GM23338 (cell line): ENCODE data around the gene ST8SIA4. TPM values are rescaled to one million over a fixed set of nuclear protein-coding genes. Genes with fewer than 3 reads are reported as not detected.
A peak's percentile ranks its signal among the peaks of the same experiment; 100 is the strongest.

Source experiments
- ATAC-seq: fragments of 200-7000 bp; cut with Tn5 transposase; 3 replicates; pipeline ENCODE4 v1.9.1; 2020
- DNase-seq: peaks from one replicate; pipeline ENCODE4 v3.0.0-alpha.2; 2015; ENCODE audit warnings: low spot score
- H2AFZ ChIP-seq: fragments of 200-600 bp; sonication (generic); 2 replicates; pipeline ENCODE4 v1.8.0; 2016; ENCODE audit warnings: antibody characterized with exemption, mild to moderate bottlenecking, moderate library complexity
- H3F3A ChIP-seq: fragments of 200-600 bp; sonication (generic); replicated peaks from 2 replicates; pipeline ENCODE4 v1.8.0; 2017; ENCODE audit warnings: antibody characterized with exemption, mixed run types, low read depth
- H3K27ac ChIP-seq: fragments of 200-600 bp; sonication (generic); 2 replicates; pipeline ENCODE4 v1.6.1; 2016; ENCODE audit warnings: low read depth
- H3K27me3 ChIP-seq: fragments of 200-600 bp; sonication (generic); 2 replicates; pipeline ENCODE4 v1.8.0; 2016; ENCODE audit warnings: mild to moderate bottlenecking, mixed run types, moderate library complexity; ENCODE audit not compliant: insufficient read depth
- H3K36me3 ChIP-seq: fragments of 200-600 bp; sonication (generic); 2 replicates; pipeline ENCODE4 v1.8.0; 2016; ENCODE audit warnings: mild to moderate bottlenecking; ENCODE audit not compliant: insufficient read depth
- H3K4me1 ChIP-seq: fragments of 200-600 bp; sonication (generic); 2 replicates; pipeline ENCODE4 v1.8.0; 2016; ENCODE audit warnings: mild to moderate bottlenecking, moderate library complexity; ENCODE audit not compliant: insufficient read depth
- H3K4me2 ChIP-seq: fragments of 200-600 bp; sonication (generic); 2 replicates; pipeline ENCODE4 v1.7.1; 2017; ENCODE audit warnings: mixed run types
- H3K4me3 ChIP-seq: fragments of 200-600 bp; sonication (generic); 2 replicates; pipeline ENCODE4 v1.6.1; 2016; ENCODE audit warnings: mixed run types
- H3K79me2 ChIP-seq: fragments of 200-600 bp; sonication (generic); replicated peaks from 2 replicates; pipeline ENCODE4 v1.8.0; 2017; ENCODE audit warnings: mild to moderate bottlenecking; ENCODE audit not compliant: insufficient read depth
- H3K9me2 ChIP-seq: fragments of 200-600 bp; sonication (generic); 2 replicates; pipeline ENCODE4 v1.8.0; 2017; ENCODE audit not compliant: insufficient read depth
- H4K20me1 ChIP-seq: fragments of 200-600 bp; sonication (generic); replicated peaks from 2 replicates; pipeline ENCODE4 v1.8.0; 2017; ENCODE audit warnings: mild to moderate bottlenecking; ENCODE audit not compliant: insufficient read depth
- H3K27ac Mint-ChIP-seq: 2 replicates; pipeline ENCODE4 v1.8.0; 2020; ENCODE audit warnings: inconsistent platforms, mild to moderate bottlenecking, moderate library complexity, mixed read lengths
- H3K27me3 Mint-ChIP-seq: 3 replicates; pipeline ENCODE4 v1.8.0; 2022; ENCODE audit warnings: low read depth, mild to moderate bottlenecking, moderate library complexity, mixed read lengths, inconsistent platforms; ENCODE audit not compliant: insufficient read depth, poor library complexity
- H3K36me3 Mint-ChIP-seq: 3 replicates; pipeline ENCODE4 v1.8.0; 2021; ENCODE audit warnings: low read depth, mild to moderate bottlenecking, inconsistent platforms, moderate library complexity, mixed read lengths
- H3K4me1 Mint-ChIP-seq: 3 replicates; pipeline ENCODE4 v1.8.0; 2020; ENCODE audit warnings: mild to moderate bottlenecking, inconsistent platforms, mixed read lengths
- H3K4me3 Mint-ChIP-seq: 3 replicates; pipeline ENCODE4 v1.8.0; 2021; ENCODE audit warnings: moderate library complexity, mild to moderate bottlenecking, inconsistent platforms, mixed read lengths
- H3K9me3 Mint-ChIP-seq: 3 replicates; pipeline ENCODE4 v1.8.0; 2020; ENCODE audit warnings: moderate library complexity, mild to moderate bottlenecking, inconsistent platforms, mixed read lengths
- JUNB ChIP-seq: IDR thresholded peaks from one replicate; pipeline ENCODE4 v1.6.1; 2016; ENCODE audit warnings: antibody characterized with exemption; ENCODE audit not compliant: unreplicated experiment
- NANOG ChIP-seq: IDR thresholded peaks from 2 replicates; pipeline ENCODE4 v1.6.1; 2016; ENCODE audit warnings: antibody characterized with exemption, borderline replicate concordance
- microRNA counts: library from miRNA; unstranded; fragments of <30 nt; microRNA quantifications from one replicate; lab custom pipeline; 2017
- microRNA-seq: library from miRNA; unstranded; fragments of <30 nt; microRNA quantifications from one replicate; pipeline ENCODE4, GENCODE V29; 2017
- polyA plus RNA-seq: library from polyadenylated mRNA; unstranded; fragments of >200 nt; fragmentation: Nextera tagmentation; extraction: Ambion mirVana; gene quantifications from 2 replicates; pipeline ENCODE4 v1.2.1, GENCODE V29; 2016
- small RNA-seq: library from RNA; depleted of rRNA; stranded (forward); fragments of <200 nt; gene quantifications from one replicate; pipeline ENCODE3, GENCODE V24; 2014; ENCODE audit warnings: low replicate concordance
- total RNA-seq: library from RNA; depleted of rRNA; stranded (reverse); fragments of >200 nt; shearing (Covaris generic); gene quantifications from 2 replicates; pipeline ENCODE4 v1.2.3, GENCODE V29; 2014

Gene ST8SIA4
- total and polyA plus RNA-seq, 2 experiments from 2014 or later: 0.11 to 0.28 TPM

GRCh38 chr5:100757618-100758017, 145.5 kb downstream of the ST8SIA4 start:
- Histone ChIP-seq H3K36me3 (no peaks in the 10 kb centered on the region), H3K4me1 (peaks cover 26% of the 10 kb centered on the region), H2AFZ (no peak overlapping the region), H3K27me3 (peaks cover 40% of the 10 kb centered on the region), H3K4me2 (peak overlapping the region; percentile 30), H3F3A (no peaks in the 10 kb centered on the region), H4K20me1 (no peaks in the 10 kb centered on the region), H3K4me3 (no peak overlapping the region), H3K27ac (no peak overlapping the region), H3K79me2 (no peaks in the 10 kb centered on the region), H3K9me2 (no peaks in the 10 kb centered on the region)
- Mint-ChIP-seq H3K9me3 (no peaks in the 10 kb centered on the region), H3K27ac (no peak overlapping the region), H3K4me3 (no peak overlapping the region), H3K36me3 (no peaks in the 10 kb centered on the region), H3K4me1 (peaks cover 17% of the 10 kb centered on the region), H3K27me3 (peaks cover 26% of the 10 kb centered on the region)
- peak; percentile 13 for DNase-seq
- ATAC-seq: peak; percentile 62
- TF ChIP-seq NANOG: 0 out of 2 replicates have a peak, but pooled peaks have one; percentile 39
- TF ChIP-seq JUNB: no peak

MicroRNAs encoded within 50 kb of the gene (microRNA counts, 767-probe panel; counts per million panel counts)
- not detected for microRNA hsa-miR-548p (lab: Ali Mortazavi, UCI)

Small RNA genes within 50 kb of the gene (microRNA-seq; reads per million reads assigned to microRNA genes)
- not detected for gene MIR548P

Small RNA genes within 50 kb of the gene (small RNA-seq; reads per million reads assigned to genes)
- not detected for gene MIR548P
